NOMO-1 treated with DMSO at 0.1 percent for 48 hours (cell line): Measurements from ENCODE around the gene RPS16.

Experiments used
- DNase-seq: peaks from one replicate; lab custom pipeline; 2025; ENCODE audit not compliant: unreplicated experiment; lab: John Stamatoyannopoulos, UW

The RPS16 gene

GRCh38 chr19:39449116-39449797 is 13.5 kb upstream of the RPS16 start:
- DNase-seq = no peak

- peak; percentile 73 for DNase-seq
These were observed 12.5 kb upstream of the RPS16 start for GRCh38 chr19:39448271-39448670.

- DNase-seq = no peak
These were observed 10.8 kb upstream of the RPS16 start for GRCh38 chr19:39446365-39447084.

GRCh38 chr19:39445196-39446111 is 9.7 kb upstream of the RPS16 start, which contains the start of gene SUPT5H:
TSS of gene SUPT5H (plus strand) at chr19:39445582. CDS start at chr19:39445891, 309 bp downstream.
- peak; percentile 97 for DNase-seq

DNA sequence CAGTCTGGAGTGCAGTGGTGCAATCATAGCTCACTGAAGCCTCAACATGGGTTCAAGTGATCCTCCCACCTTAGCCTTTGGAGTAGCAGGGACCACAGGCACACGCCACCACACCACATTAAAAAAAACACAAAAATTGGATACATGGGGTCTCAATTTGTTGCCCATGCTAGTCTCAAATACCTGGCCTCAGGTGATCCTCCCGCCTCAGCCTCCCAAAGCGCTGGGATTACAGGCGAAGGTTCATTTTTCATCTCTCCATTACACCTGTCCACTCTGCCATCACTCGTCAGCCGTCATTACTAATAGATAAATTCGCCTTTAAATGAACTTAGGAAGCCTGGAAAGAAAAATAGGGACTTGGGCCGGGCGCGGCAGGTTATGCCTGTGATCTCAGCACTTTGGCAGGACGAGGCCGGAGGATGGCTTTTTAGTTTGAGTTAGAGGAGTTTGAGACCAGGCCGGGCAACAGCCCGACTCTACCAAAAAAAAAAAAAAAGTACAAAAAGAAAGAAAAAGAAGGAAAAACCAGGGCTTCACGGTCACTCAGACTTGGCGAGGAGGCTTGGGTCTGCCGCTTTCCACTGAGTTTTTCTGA is 8.9 kb upstream of the RPS16 start:
- DNase-seq = no peak

DNA sequence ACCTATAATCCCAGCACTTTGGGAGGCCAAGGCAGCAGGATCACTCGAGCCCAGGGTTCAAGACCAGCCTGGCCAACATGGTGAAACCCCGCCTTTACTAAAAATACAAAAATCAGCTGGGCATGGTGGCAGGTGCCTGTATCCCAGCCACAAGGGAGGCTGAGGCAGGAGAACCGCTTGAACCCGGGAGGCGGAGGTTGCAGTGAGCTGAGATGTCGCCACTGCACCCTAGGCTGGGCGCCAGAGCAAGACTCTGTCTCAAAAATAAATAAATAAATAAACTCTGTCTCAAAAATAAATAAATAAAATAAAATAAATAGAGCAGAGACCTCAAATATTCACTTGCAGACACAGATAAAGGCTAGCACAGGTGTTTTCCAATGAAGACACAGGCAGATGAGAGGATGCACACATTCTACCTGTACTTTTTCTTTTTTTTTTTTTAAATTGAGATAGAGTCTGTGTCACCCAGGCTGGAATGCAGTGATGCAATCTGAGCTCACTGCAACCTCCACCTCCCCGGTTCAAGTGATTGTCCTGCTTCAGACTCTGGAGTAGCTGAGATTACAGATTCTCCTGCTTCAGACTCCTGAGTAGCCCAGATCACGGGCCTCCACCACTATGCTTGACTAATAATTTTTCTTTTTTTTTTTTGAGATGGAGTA is 2.7 kb upstream of the RPS16 start:
- DNase-seq = no peak

- no peak for DNase-seq
These were observed 584 bp upstream of the RPS16 start for GRCh38 chr19:39436350-39436716.

GRCh38 chr19:39434123-39435076 is 1.3 kb downstream of the RPS16 start:
- no peak for DNase-seq

- no peak for DNase-seq
These were observed 2.2 kb downstream of the RPS16 start for GRCh38 chr19:39433480-39434079.

DNA sequence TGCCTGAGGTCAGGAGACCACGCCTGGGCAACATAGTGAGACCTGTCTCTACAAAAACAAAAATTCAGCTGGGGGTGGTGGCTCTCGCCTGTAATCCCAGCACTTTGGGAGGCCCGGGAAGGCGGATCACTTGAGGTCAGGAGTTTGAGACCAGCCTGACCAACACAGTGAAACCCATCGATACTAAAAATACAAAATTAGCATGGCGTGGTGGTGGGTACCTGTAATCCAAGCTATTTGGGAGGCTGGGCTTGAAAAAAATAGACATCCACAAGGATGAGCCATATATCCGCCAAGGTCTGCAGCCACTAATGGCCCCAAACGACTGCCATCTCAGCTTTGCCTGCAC is 3.1 kb downstream of the RPS16 start:
- DNase-seq = no peak

GRCh38 chr19:39430675-39431593 is 4.8 kb downstream of the RPS16 start:
- DNase-seq = peak; percentile 96

DNA sequence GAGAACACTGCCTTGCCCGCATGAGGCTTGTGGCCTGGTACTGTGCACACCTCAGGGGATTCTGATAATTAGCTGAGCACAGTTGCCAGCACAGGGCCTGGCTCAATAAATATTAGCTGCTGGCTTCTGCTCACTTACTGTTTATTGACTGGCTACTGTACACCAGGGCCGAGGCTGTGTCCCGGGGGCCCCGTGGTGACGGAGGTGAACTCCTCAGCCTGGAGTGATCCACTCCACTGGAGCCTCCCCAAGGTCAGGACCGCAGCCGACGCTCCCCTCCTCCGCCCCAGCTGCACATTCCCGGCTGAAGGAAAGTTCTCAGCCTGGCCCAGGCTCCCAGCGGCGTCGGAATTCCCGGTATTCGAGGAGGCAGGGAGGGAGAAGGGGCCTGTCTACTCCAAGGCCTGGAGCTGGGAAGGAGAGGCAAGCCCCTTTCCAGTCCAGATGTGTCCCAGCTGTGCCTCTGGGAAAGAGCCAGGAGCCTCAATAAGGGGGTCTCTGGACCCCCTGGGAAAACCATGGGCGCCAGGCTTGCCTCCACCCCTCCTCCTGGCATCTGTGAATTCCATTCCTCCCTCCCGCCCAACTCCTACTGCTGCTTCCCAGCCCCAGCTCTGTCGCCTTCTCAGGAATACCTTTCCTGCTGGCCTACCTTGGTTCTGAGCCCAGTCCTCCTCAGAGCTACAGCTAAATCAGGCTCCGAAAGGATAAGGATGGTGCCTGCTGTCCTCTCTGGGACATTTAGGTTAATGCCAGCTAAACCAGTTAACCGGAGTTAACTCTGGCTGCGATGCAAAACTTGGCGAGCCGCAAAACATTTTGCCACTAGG is 7.3 kb downstream of the RPS16 start:
- DNase-seq = no peak

DNA sequence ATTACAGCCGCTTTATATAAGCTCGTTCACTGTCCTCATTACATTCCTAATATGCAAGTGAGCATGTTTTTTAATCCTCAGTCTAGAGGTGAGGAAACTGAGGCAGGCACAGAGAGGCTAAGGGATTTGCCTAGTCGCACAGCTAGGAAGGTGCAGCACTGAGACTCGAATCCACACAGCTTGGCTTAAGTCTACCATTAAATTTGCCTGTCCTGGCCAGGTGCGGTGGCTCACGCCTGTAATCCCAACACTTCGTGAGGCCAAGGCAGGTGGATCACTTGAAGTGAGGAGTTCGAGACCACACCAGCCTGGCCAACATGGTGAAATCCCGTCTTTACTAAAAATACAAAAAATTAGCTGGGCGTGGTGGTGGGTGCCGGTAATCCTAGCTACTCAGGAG is 8.0 kb downstream of the RPS16 start:
- DNase-seq = no peak

GRCh38 chr19:39426170-39426569 is 9.6 kb downstream of the RPS16 start:
- DNase-seq = no peak

GRCh38 chr19:39425744-39426143 is 10.0 kb downstream of the RPS16 start:
- DNase-seq = no peak

- no peak for DNase-seq
These were observed 10.8 kb downstream of the RPS16 start for GRCh38 chr19:39424934-39425333.
